Keratinocyte (primary cell): ENCODE results near the gene DHDDS. TPM values are rescaled to one million over a fixed set of nuclear protein-coding genes. Genes with fewer than 3 reads are reported as not detected.

ENCODE experiments used
- DNase-seq: peaks from one replicate; pipeline ENCODE4 v3.0.0-alpha.2; 2011; ENCODE audit warnings: low read depth, missing footprints, low spot score
- FAIRE-seq: peaks from 2 replicates; lab custom pipeline; 2011; peaks lifted over from hg19 to GRCh38; lab: Jason Lieb, UNC
- H2AFZ ChIP-seq: 2 replicates; pipeline ENCODE4 v1.6.0; 2012; ENCODE audit warnings: low read length, control low read depth, inconsistent platforms; ENCODE audit not compliant: control insufficient read depth
- H3K27ac ChIP-seq: 2 replicates; pipeline ENCODE4 v1.5.1; 2011; ENCODE audit warnings: low read length; ENCODE audit not compliant: control insufficient read depth, insufficient read depth
- H3K27me3 ChIP-seq: 3 replicates; pipeline ENCODE4 v1.6.0; 2011; ENCODE audit warnings: low read length; ENCODE audit not compliant: control insufficient read depth, insufficient read depth; ENCODE audit errors: extremely low read depth
- H3K36me3 ChIP-seq, 2 experiments: 2 replicates in 1 of 2; 3 replicates in 1 of 2; pipeline ENCODE4 v1.5.1; 2011; ENCODE audit warnings: low read length in 2 of 2, mild to moderate bottlenecking in 1 of 2; ENCODE audit not compliant: control insufficient read depth in 2 of 2, insufficient read depth in 2 of 2; ENCODE audit errors: extremely low read depth in 1 of 2
- H3K4me1 ChIP-seq: 3 replicates; pipeline ENCODE4 v1.5.1; 2011; ENCODE audit warnings: low read length; ENCODE audit not compliant: control insufficient read depth, insufficient read depth; ENCODE audit errors: extremely low read depth
- H3K4me2 ChIP-seq: 3 replicates; pipeline ENCODE4 v1.6.0; 2011; ENCODE audit warnings: low read depth, low read length; ENCODE audit not compliant: control insufficient read depth, insufficient read depth; ENCODE audit errors: extremely low read depth
- H3K4me3 ChIP-seq, 3 experiments: fragments of 200-600 bp in 1 of 3; sonication (generic) in 1 of 3; 2 replicates in 2 of 3; 3 replicates in 1 of 3; pipeline ENCODE4 v1.5.1; 2011 to 2016; ENCODE audit warnings: low read length in 3 of 3, mild to moderate bottlenecking in 3 of 3, control low read depth in 2 of 3, inconsistent platforms in 1 of 3, low read depth in 1 of 3, mixed read lengths in 1 of 3, mixed run types in 1 of 3, moderate library complexity in 1 of 3; ENCODE audit not compliant: control insufficient read depth in 2 of 3, insufficient read depth in 2 of 3; ENCODE audit errors: extremely low read depth in 1 of 3
- H3K79me2 ChIP-seq: 2 replicates; pipeline ENCODE4 v1.6.0; 2012; ENCODE audit warnings: low read length; ENCODE audit not compliant: control insufficient read depth, insufficient read depth
- H3K9ac ChIP-seq: 3 replicates; pipeline ENCODE4 v1.6.0; 2011; ENCODE audit warnings: low read length; ENCODE audit not compliant: control insufficient read depth, insufficient read depth; ENCODE audit errors: extremely low read depth
- H3K9me1 ChIP-seq: 3 replicates; pipeline ENCODE4 v1.6.0; 2011; ENCODE audit warnings: low read length; ENCODE audit not compliant: control insufficient read depth, insufficient read depth; ENCODE audit errors: extremely low read depth
- H3K9me3 ChIP-seq: 2 replicates; pipeline ENCODE4 v1.5.1; 2012; ENCODE audit warnings: low read depth, low read length; ENCODE audit not compliant: control insufficient read depth
- H4K20me1 ChIP-seq: 3 replicates; pipeline ENCODE4 v1.6.0; 2011; ENCODE audit warnings: low read length; ENCODE audit not compliant: control insufficient read depth, insufficient read depth; ENCODE audit errors: extremely low read depth
- CTCF ChIP-seq, 3 experiments: IDR thresholded peaks in 1 of 3; conservative IDR thresholded peaks in 1 of 3; optimal IDR thresholded peaks in 1 of 3; 2 replicates in 2 of 3; 3 replicates in 1 of 3; pipeline versions ENCODE3 to v1.5.1; 2011; ENCODE audit warnings: low read length in 3 of 3, mild to moderate bottlenecking in 3 of 3, moderate library complexity in 2 of 3, control low read depth in 1 of 3, inconsistent platforms in 1 of 3; ENCODE audit not compliant: insufficient read depth in 2 of 3; ENCODE audit errors: extremely low read depth in 1 of 3
- EZH2 ChIP-seq: IDR thresholded peaks from one replicate; pipeline ENCODE4 v1.6.1; 2012; ENCODE audit warnings: inconsistent platforms, mild to moderate bottlenecking, low read length, moderate library complexity
- dilution Hi-C: fragments of 300-500 bp; cut with MboI; formaldehyde crosslinking; loops from one replicate; pipeline ENCODE4 v1.7.0; 2020; ENCODE audit warnings: low sequenced_read_pairs; ENCODE audit not compliant: extremely low pct_ligation_motif_present
- polyA plus RNA-seq, 5 experiments: library from polyadenylated mRNA; depleted of rRNA in 3 of 5; stranded (reverse) in 3 of 5; stranded (forward) in 1 of 5; unstranded in 1 of 5; fragments of >200 nt; gene quantifications; 1 replicate in 1 of 5; 2 replicates in 3 of 5; 3 replicates in 1 of 5; pipeline versions ENCODE4 v1.2.1 to v1.2.3, GENCODE V29; 2011 to 2012; ENCODE audit warnings: missing spikeins in 2 of 5, low read depth in 1 of 5, low replicate concordance in 1 of 5

DHDDS gene
- polyA plus RNA-seq, 1 donor (not counting 4 experiments of a cell fraction or from before 2014, with no cell fraction given) = 41.2 TPM

GRCh38 chr1:26459148-26459547 lies 27.0 kb downstream of the DHDDS start:
- Histone ChIP-seq H3K79me2 (no peaks in the 10 kb centered on the region), H3K9ac (no peak overlapping the region), H3K9me1 (no peaks in the 10 kb centered on the region), H3K27me3 (no peaks in the 10 kb centered on the region), H3K9me3 (no peaks in the 10 kb centered on the region), H3K4me2 (no peak overlapping the region), H4K20me1 (no peaks in the 10 kb centered on the region), H3K27ac (no peak overlapping the region), H2AFZ (no peak overlapping the region), H3K4me1 (no peaks in the 10 kb centered on the region), H3K4me3 (no peak overlapping the region), H3K36me3 (peaks cover 9 to 11% of the 10 kb centered on the region in 2 experiments)
- no peak for DNase-seq
- FAIRE-seq = no peak
- no peak for TF ChIP-seq EZH2
- TF ChIP-seq CTCF (optimal IDR thresholded peaks at IDR 0.05 in 1 of 3, IDR thresholded peaks at IDR 0.05 in 1 of 3, conservative IDR thresholded peaks at IDR 0.05 in 1 of 3; ENCODE audit: extremely low read depth in 1 of 3, insufficient read depth in 2 of 3, low read length in 3 of 3) = no peak
- dilution Hi-C loops = no loop called here

- Histone ChIP-seq H3K9me3 (no peaks in the 10 kb centered on the region), H3K9me1 (no peaks in the 10 kb centered on the region), H4K20me1 (no peaks in the 10 kb centered on the region), H3K9ac (no peak overlapping the region), H3K36me3 (peaks cover 10 to 11% of the 10 kb centered on the region in 2 experiments), H3K79me2 (no peaks in the 10 kb centered on the region), H3K27ac (no peak overlapping the region), H3K27me3 (no peaks in the 10 kb centered on the region), H3K4me1 (no peaks in the 10 kb centered on the region), H2AFZ (no peak overlapping the region), H3K4me3 (no peak overlapping the region), H3K4me2 (no peak overlapping the region)
- TF ChIP-seq EZH2 = no peak
- TF ChIP-seq CTCF (optimal IDR thresholded peaks at IDR 0.05 in 1 of 3, IDR thresholded peaks at IDR 0.05 in 1 of 3, conservative IDR thresholded peaks at IDR 0.05 in 1 of 3; ENCODE audit: extremely low read depth in 1 of 3, insufficient read depth in 2 of 3, low read length in 3 of 3) = no peak
- DNase-seq (no peak), FAIRE-seq (no peak)
- dilution Hi-C loops = no loop called here
Measured at GRCh38 chr1:26459573-26460031, 27.5 kb downstream of the DHDDS start.
